GM19043 (cell line): ENCODE measurements around the gene TTC34.

Experiments
- ATAC-seq: cut with Tn5 transposase; IDR thresholded peaks from one replicate; pipeline ENCODE4 v1.9.1; 2021; ENCODE audit warnings: low read depth; ENCODE audit not compliant: unreplicated experiment

The TTC34 gene

GRCh38 chr1:2830761-2831425 is 29.4 kb upstream of the TTC34 start:
- no peak for ATAC-seq

GRCh38 chr1:2829846-2830615 is 28.5 kb upstream of the TTC34 start:
- no peak for ATAC-seq

GRCh38 chr1:2828586-2829250 is 27.2 kb upstream of the TTC34 start:
- no peak for ATAC-seq

GRCh38 chr1:2826736-2827292 is 25.3 kb upstream of the TTC34 start:
- ATAC-seq: no peak

- no peak for ATAC-seq
Measured at GRCh38 chr1:2826316-2826715, 24.8 kb upstream of the TTC34 start.

GRCh38 chr1:2825487-2826189 is 24.1 kb upstream of the TTC34 start:
- no peak for ATAC-seq

- no peak for ATAC-seq
Measured at GRCh38 chr1:2824999-2825398, 23.5 kb upstream of the TTC34 start.

GRCh38 chr1:2823921-2824610 is 22.6 kb upstream of the TTC34 start:
- ATAC-seq: no peak

- no peak for ATAC-seq
Measured at GRCh38 chr1:2822621-2823145, 21.2 kb upstream of the TTC34 start.

GRCh38 chr1:2821966-2822620 is 20.6 kb upstream of the TTC34 start:
- ATAC-seq: no peak

- ATAC-seq: no peak
Measured at GRCh38 chr1:2821373-2821955, 20.0 kb upstream of the TTC34 start.

GRCh38 chr1:2820731-2821372 is 19.4 kb upstream of the TTC34 start:
- no peak for ATAC-seq

GRCh38 chr1:2819831-2820730 is 18.6 kb upstream of the TTC34 start:
- ATAC-seq: no peak

GRCh38 chr1:2819429-2819828 is 17.9 kb upstream of the TTC34 start:
- no peak for ATAC-seq

- ATAC-seq: no peak
Measured at GRCh38 chr1:2817784-2818564, 16.5 kb upstream of the TTC34 start.

GRCh38 chr1:2816786-2817185 is 15.3 kb upstream of the TTC34 start:
- no peak for ATAC-seq

- ATAC-seq: no peak
Measured at GRCh38 chr1:2815551-2815950, 14.1 kb upstream of the TTC34 start.
